ENCODE results near the gene ITPR2.

DNA sequence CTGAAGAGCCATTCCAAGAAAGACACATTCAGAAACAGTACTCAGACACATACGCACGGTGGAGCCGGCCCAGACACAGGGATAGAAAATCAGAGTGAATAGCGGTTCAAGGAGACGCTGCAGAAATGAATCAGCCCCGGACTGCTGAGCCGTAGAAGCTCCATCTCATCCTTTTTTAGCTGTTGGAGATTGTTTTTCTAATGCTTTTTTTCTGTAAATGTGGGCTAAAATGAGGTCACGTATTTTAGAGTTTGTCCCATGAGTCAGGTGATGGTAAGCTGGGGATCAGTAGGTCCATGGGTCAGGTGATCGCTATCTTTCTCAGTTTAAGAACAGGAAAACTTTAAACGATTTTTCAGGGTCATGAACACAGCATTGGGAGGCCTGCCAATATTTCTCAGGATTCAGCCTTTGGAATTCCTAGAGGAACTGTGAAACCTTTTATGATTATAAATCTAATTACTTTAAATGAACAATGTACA lies 202.4 kb downstream of the ITPR2 start:
- TF ChIP-seq POLR2AphosphoS5 (IDR thresholded peaks at IDR 0.05; ENCODE audit: low read depth, low read length) (no peak), TAF1 (IDR thresholded peaks at IDR 0.05; ENCODE audit: low read depth, low read length) (no peak), POU2F2 (IDR thresholded peaks at IDR 0.05; ENCODE audit: low read depth, low read length) (no peak), POLR2A (IDR thresholded peaks at IDR 0.05; ENCODE audit: low read depth, low read length) (no peak), SPI1 (IDR thresholded peaks at IDR 0.05; ENCODE audit: low read depth, low read length) (no peak)

Data from GM12891 (cell line).